ENCODE measurements around the gene STXBP1.
"Not testable (repeated sequence)": the region's sequence is repeated elsewhere in the genome, so short reads cannot be mapped to it uniquely, and the experiment has no call there.

STXBP1 gene

GRCh38 chr9:127575875-127576778 lies 36.0 kb upstream of the STXBP1 start:
- peak overlapping the region; percentile 98 for H3K27ac ChIP-seq
- no peak for DNase-seq (ENCODE audit: low read depth, low spot score)

GRCh38 chr9:127577194-127577593 lies 34.9 kb upstream of the STXBP1 start:
- H3K27ac ChIP-seq; DNase-seq (ENCODE audit: low read depth, low spot score): not testable (repeated sequence)

GRCh38 chr9:127578627-127578951 lies 33.5 kb upstream of the STXBP1 start:
- DNase-seq (ENCODE audit: low read depth, low spot score), result no peak
- H3K27ac ChIP-seq, result peak overlapping the region; percentile 98

- peak overlapping the region; percentile 98 for H3K27ac ChIP-seq
- peak; percentile 83 for DNase-seq (ENCODE audit: low read depth, low spot score)
Measured at GRCh38 chr9:127578952-127579853, 32.9 kb upstream of the STXBP1 start.

- H3K27ac ChIP-seq, result peak overlapping the region; percentile 98
- no peak for DNase-seq (ENCODE audit: low read depth, low spot score)
Measured at GRCh38 chr9:127580366-127580765, 31.7 kb upstream of the STXBP1 start.

- peak overlapping the region; percentile 98 for H3K27ac ChIP-seq
Measured at GRCh38 chr9:127580879-127581475, 31.1 kb upstream of the STXBP1 start.

GRCh38 chr9:127584474-127584805 lies 27.6 kb upstream of the STXBP1 start:
- not testable (repeated sequence) for DNase-seq (ENCODE audit: low read depth, low spot score)
- H3K27ac ChIP-seq, result peak overlapping the region; percentile 95

More at GRCh38 chr9:127580879-127581475, 31.1 kb upstream of the STXBP1 start:
- DNase-seq (ENCODE audit: low read depth, low spot score), result no peak

GRCh38 chr9:127585161-127585819 lies 26.8 kb upstream of the STXBP1 start:
- no peak for DNase-seq (ENCODE audit: low read depth, low spot score)
- peak overlapping the region; percentile 95 for H3K27ac ChIP-seq

GRCh38 chr9:127586096-127586495 lies 26.0 kb upstream of the STXBP1 start:
- no peak for DNase-seq (ENCODE audit: low read depth, low spot score)
- peak overlapping the region; percentile 95 for H3K27ac ChIP-seq

- no peak for DNase-seq (ENCODE audit: low read depth, low spot score)
- peak overlapping the region; percentile 95 for H3K27ac ChIP-seq
Measured at GRCh38 chr9:127586537-127586936, 25.5 kb upstream of the STXBP1 start.

- no peak for DNase-seq (ENCODE audit: low read depth, low spot score)
- no peak overlapping the region for H3K27ac ChIP-seq
Measured at GRCh38 chr9:127587966-127588365, 24.1 kb upstream of the STXBP1 start.

- no peak for DNase-seq (ENCODE audit: low read depth, low spot score)
- no peak overlapping the region for H3K27ac ChIP-seq
Measured at GRCh38 chr9:127588740-127589506, 23.2 kb upstream of the STXBP1 start.

- H3K27ac ChIP-seq, result no peak overlapping the region
- no peak for DNase-seq (ENCODE audit: low read depth, low spot score)
Measured at GRCh38 chr9:127589955-127590370, 22.1 kb upstream of the STXBP1 start.

- no peak overlapping the region for H3K27ac ChIP-seq
- no peak for DNase-seq (ENCODE audit: low read depth, low spot score)
Measured at GRCh38 chr9:127595611-127596010, 16.5 kb upstream of the STXBP1 start.

GRCh38 chr9:127598839-127599549 lies 13.1 kb upstream of the STXBP1 start:
- no peak for DNase-seq (ENCODE audit: low read depth, low spot score)
- H3K27ac ChIP-seq, result no peak overlapping the region

GRCh38 chr9:127599550-127599891 lies 12.6 kb upstream of the STXBP1 start:
- DNase-seq (ENCODE audit: low read depth, low spot score), result no peak
- H3K27ac ChIP-seq, result no peak overlapping the region

GRCh38 chr9:127603226-127603625 lies 8.9 kb upstream of the STXBP1 start:
- no peak overlapping the region for H3K27ac ChIP-seq
- no peak for DNase-seq (ENCODE audit: low read depth, low spot score)

- DNase-seq (ENCODE audit: low read depth, low spot score), result no peak
- no peak overlapping the region for H3K27ac ChIP-seq
Measured at GRCh38 chr9:127606043-127606442, 6.0 kb upstream of the STXBP1 start.

Data from epithelial cell of prostate (primary cell).